HG02840 (cell line): ENCODE data around the gene NR3C2.
A peak's percentile ranks its signal among the peaks of the same experiment; 100 is the strongest.

Experiments
- ATAC-seq: cut with Tn5 transposase; IDR thresholded peaks from one replicate; pipeline ENCODE4 v1.9.1; 2021; ENCODE audit warnings: mild to moderate bottlenecking, moderate library complexity, moderate number of reproducible peaks; ENCODE audit not compliant: unreplicated experiment, low FRiP score

The NR3C2 gene

DNA sequence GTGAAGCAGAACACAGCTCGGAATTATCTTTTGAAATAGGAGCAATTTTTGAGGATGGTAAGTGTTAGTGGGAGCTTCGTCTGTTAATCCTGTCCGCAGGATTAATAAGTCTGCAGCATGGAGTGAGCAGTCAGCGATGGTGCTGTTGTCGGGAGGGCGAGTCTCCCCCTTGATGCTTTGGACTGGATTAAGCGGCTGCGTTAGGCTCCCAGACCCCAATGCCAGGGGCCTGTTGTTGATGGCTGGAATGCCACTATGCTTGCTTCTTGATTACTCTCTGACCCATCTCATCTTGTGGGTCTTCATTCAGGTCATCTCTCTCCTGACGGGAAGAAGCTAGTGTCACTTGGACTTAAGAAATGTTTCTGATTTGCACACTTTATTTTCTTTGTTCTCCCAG is 377.8 kb downstream of the NR3C2 start:
- ATAC-seq: no peak

DNA sequence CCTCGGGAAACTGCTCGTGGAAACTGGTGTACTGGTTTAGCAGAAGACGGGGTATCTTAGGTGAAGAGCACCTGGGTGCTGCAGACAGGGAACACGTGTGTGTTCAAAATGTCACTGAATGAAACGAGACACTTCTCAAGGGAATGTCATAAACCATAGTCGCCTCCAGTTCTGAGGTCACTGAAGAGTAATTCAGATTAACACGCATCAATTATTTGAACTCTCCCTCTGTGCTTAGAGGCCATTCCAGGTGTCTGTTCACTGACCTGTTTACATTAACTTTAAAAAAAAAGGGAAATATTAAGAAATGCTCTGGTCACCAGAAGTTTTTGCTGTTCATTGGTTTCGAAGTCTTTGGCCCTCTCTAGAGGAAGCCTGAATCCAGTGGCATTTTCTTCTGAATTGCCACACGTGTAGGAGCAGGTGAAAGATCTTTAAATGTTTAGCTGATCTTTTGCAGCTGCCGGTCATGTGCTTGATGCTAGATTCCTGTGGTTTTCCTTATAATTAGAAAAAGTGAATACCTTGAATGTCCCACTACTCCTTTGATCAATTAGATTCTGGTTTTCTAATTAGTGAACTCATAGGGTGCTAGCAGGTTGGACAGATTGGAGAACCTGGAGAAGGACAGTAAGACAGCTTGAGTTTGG is 379.8 kb downstream of the NR3C2 start:
- no peak for ATAC-seq

DNA sequence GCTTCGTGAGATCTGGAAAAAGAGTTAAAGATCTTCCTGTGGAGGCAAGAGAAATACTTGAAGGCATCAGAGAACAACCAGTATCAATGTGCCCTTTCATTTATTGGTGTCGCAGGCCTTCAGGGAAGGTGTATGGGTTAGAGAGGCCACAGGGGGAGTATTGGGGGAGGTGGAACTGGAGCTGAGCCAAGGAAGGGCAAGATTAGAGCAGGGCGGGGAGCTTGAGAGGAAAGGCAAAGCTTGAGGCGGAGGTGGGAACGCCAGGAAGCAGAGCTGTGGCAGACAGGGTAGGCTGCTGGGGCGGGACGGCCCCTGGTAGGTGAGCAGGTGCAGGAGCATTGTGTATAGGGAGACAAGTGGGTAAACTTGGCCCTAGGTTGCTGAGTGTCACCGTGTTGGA is 380.4 kb downstream of the NR3C2 start:
- no peak for ATAC-seq

DNA sequence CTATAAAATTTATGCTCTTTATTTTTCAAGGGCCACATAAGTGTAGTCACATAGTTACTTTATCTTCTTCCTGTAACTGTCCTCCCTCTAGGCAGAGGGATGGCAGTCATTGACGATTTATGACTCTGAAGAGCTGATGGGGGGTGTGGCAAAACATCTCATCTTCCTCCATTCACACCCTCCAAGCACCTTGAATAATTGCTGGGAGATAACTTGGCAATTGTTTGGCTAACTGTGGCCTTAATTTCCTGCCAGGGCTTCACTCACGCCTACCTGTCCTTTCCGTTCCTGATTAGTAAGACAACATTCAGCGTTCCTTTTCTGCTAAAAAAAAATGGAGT is 381.1 kb downstream of the NR3C2 start:
- ATAC-seq: no peak

DNA sequence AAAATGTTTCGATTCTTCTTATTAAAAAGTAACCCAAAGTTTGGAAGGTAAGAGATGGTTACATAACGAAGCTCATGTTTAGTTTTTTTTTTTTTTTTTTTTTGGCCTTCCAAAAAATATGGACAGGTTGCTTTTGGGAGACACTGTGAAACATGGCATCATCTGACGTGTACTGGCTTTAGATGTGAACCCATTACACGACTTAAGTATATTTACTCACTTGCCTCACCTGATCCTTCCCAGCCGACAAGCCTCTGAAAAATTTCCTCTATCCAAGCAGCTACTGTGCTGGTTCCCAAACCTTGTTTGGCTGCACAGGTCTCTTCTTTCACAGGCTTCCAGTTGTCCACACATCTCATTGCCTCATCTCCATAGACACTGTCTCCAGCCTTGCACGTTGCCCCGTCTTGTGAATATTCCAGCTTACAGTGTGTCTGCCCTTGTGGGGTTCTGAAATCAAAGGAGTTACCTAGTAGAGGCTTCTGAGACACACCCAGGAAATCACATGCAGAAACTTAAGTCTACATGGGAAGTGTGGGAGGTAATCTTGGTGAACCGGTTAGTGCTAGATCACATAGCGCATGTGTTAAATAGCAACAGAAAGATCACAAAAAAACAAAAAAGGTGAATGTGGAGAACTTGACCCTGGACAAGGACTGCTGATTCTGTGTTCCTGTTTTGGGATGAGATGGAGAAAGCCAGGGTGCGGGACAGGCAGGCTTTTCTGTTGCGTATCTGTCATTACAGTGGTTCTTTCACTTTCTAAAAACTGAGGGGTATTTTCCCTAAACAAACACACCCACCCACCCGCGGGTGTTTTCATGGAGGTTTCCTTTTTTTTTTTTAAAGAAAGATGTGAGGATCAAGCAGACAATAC is 381.7 kb downstream of the NR3C2 start:
- ATAC-seq: no peak

DNA sequence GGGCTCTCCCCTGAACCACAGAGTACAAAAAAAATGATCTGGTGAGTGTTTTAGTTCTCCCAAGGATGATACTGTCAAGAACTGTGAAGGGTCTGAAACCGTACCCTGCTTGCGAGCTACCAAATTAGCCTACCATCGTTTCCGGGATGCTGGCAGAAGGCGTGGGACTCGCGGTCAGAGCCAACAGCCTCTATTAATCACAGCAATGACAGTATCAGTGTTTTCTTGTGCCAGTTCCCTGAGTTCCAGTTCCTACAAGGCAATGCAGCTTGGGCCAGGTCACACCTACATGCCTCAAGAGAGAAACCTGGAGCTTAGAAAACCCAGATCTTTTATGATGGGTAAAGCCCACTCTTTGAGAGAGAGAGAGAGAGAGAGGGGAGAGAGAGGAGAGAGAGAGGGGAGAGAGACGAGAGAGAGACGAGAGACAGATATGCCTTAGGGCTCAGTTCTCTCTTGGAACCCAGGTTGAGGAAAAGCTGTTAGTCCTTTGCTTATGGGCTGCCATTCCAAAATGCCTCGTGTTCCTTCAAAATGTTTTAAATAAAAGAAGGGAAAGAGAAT is 382.5 kb downstream of the NR3C2 start:
- ATAC-seq: no peak

DNA sequence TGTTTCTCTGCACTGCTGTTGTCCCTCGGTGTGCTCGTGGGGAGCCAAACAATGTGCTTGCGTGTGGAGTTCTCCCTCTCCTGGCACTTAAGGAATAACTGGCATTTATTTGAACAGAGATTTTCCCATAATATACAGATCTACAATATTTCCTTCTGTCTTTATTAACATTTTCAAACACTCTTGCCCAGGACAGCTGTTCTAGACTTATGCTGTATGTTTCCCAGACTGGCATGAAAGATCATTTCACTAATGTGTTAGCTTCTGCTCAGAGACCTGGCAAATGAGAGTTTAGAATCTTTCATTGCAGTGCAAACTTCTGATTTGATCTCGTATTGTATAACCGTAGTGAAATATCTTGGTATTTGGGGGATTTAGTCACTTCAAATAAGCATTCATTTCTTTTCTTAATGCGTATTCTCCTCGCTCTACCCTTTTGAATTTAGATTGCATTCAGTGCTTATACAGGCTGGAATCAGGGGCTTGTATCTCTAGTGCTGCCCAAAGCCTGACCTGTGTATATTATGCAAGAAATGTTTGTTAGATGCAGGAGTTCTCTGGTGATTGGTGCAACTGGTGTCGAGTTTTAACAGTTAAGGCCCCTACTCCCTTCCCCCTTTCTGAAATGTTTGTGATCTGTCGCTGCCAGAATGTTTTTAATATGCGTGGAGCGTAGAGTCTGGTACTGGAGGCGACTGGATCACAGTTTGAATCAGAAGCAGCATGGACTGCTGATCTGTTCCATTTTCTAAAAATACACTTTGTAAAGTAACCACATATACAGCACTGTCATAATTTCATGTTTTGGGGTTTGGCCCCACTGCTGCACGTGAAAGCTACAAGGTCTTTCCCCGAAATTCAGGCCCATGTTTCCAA is 384.0 kb downstream of the NR3C2 start:
- ATAC-seq: no peak

DNA sequence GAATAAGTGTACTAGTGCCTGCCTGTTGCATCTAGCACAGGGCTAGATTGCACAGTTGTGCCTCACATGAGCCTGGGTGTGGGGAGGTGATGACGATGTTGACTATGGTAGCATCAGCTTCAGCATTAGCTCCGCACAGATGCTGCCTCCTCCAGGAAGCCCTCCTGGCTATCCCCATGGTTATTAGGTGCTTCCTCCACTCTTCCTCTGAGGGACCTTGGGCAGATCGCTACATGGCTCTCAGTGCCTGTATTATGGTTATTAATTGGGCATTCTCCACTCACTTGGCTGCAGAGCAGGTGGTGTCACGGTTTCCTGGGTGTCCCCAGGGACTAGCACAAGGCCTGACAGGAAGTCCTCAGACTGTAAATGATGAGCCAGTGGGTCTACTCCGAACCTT is 384.7 kb downstream of the NR3C2 start:
- ATAC-seq: peak; percentile 38

DNA sequence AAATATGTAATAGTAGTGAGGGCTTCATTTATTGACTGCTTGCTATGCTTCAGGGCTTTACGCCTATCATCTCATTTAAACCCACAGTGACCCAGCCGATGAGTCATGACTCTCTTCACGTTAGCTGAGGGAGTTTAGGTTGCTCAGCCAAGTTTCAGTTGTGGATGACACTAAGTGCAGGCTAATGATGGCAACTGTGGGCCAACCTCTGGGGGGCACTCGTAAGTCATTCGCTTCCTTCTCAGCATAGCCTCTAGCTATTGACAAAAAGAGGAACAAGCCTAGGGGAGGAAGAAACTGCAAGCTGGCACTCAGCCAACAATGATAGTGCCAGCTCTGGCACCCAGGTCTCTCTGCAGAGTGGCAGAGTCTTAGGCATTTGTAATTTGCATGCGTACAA is 385.3 kb downstream of the NR3C2 start:
- peak; percentile 82 for ATAC-seq

DNA sequence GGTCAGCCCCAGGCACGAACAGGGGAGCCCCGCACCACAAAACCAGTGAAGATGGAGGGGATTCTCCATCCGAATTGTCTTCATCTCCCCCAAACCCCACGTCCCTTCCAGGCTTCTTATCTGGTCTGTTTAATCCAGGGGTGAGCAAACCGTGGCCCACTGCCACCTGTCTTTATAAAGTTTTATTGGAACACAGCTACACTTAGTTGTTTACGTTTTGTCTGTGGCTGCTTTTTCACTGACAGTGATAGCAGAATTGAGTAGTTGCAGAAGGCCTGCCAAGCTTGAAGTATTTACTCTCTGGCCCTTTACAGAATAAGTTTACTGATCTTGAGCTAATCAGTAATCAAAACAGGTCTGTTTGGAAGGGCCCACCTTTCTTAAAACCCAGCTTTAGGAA is 386.4 kb downstream of the NR3C2 start:
- ATAC-seq: no peak

DNA sequence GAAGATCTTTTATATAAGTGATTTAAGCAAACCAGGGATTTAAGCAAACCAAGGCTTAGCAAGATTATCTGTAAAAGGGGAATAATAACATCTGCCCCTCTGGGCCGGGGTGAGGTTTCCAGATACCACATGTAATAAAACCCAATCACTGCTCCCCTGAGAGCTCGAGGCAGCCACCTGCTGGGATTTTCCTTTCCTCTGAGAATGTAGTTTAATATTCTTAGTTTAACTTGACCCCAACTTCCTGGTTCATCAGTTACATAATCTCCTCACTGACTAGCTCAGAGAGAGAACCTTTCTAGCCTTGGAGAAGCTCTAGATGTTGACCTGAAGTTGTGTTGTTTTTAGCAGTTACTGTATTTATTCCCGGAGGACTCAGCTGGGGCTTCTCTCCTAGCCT is 387.9 kb downstream of the NR3C2 start:
- ATAC-seq: no peak

DNA sequence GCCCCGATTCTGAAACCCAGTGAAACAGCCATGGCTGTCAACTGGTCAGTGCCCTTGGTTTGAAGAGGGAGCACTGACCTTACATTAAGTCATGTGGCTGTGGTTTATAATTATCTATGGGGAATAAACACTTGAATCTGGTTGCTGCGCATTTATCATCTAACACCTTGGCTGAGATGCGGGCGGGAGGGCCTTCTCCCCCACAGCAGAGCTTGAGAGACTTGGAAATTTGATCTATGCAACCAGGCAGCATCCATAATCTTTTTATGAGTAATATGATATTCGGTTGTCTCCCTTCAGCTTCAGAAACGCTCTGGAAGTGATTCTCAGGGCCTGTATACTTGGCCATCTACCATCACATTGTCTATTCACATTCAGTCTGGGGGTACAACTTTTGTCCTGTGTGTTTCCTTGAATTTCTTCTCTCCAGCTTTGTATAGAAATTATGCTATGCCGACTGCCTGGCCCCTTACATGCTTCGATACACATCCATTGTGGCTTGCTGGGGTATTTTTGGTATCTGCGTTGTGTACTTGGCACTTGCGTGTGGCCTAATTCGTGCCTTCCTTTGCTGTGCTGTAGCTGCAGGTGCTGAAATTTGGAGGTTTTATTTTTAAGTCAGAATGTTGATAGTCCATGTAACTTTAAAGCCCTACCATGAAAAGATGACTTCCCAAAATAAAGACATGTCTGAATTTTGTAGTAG is 388.8 kb downstream of the NR3C2 start:
- ATAC-seq: no peak

DNA sequence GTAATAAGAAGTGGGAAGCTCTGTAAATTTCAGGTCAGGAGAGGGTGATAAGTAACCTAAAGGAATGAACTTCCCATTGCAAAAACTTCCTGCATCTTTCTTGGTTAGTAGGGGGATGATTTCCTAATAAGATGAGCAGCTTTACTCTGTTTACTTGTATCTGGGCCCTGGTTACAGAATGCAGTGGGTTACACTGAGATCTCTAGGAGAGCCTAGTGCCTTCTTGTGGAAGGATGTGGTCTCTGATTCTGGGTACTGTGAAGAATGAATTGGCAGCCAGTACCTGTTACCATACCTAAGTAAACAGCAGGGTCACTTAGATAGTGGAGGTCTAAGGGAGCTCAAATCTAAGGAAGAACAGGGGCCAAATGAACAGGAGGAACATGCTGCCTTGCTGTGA is 389.8 kb downstream of the NR3C2 start:
- ATAC-seq: no peak

DNA sequence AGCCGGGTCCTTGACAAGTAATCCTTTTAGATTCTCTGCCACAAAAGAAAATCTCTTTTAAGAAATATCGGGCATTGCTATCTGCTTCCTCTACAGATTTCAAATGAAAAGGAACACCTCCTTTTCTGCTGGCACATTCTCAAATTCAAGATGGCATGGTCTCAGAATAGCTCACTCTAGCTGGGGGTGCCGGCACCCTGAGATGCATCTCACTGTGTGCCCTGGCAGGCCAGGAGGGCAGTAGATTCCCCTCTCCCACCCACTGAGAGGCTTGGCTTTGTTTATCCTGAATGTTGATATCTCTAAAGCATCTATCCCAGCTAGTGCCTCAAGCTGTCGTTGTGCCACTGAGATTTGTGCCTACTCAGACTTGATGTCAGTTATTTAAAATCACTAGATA is 390.8 kb downstream of the NR3C2 start:
- no peak for ATAC-seq

DNA sequence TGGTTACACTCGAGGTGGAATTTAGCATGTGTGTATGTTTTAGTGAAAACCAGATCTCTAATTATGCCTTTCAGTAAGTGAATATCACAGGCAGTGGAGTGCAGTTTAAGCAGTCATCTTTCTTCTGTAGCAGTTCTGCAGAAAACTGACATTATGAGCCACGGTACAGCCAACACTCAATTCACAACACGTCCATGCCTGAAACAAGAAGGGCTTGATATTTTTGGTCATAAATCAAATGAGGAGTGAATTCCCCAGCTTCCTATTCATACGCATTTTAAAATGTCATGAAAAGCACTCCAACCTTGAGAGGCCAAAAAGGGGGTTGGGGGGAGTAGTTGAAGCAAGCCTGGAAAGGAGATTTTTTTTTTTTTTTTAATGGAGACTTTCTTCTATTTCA is 393.6 kb downstream of the NR3C2 start:
- no peak for ATAC-seq

DNA sequence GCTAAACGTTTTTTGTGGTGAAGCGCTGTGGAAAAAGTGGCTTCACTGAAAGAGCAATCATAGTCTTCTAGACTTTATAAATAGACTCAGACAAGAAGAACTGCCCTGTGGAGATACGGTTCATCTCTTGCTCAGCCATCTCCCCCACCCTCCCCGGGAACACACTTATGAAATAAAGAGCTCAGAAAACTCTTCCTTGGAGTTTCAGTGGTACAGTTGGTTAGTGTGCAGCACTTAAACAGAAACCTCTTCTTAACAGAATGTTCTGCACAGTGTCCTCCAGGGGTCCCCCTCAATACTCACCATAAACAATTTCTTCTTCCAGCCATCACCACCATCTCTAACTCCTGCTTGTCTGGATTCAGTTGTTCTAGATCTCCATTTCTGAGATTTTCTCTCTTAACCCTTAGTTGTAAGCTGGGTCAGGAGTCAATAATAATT is 397.3 kb downstream of the NR3C2 start:
- ATAC-seq: peak; percentile 93

DNA sequence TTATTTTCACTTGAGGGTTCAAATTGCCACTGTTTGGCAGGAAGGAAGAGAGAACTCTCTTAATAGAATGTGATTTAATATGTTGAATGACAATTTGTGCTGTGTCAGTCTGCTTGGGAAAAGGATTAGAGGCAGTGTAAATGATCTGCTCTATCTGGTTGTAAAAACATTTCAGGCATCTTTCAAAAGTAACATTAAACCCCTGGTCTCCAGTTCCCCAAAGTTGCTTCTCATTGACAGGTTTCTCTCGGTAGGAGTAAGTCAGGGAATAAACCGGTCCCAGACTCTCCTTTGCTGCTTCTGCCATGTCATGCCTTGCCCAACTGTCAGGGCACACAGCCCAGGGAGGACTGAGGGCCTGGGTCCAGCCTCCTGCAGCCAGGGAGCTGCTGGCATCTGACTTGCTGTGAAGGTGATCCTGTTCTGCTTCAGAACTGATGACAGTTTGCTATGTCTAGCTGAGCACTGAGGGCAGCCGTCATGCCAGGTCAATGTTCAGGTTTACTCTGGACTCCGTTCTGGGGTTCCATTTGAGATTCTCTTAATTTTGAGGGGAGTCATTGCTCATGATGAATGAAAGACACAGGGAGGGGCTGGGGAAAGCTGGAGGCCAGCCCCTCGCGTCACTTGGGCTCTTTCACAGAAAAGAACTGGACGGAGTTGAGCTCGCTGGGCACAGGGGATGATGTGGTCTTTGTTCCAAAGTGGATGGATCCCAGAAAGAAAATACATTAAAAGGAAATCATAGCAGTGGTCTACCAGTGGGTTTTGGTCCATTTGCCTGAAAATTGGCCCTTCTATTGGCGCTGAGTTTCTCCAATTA is 397.9 kb downstream of the NR3C2 start:
- ATAC-seq: peak; percentile 29

DNA sequence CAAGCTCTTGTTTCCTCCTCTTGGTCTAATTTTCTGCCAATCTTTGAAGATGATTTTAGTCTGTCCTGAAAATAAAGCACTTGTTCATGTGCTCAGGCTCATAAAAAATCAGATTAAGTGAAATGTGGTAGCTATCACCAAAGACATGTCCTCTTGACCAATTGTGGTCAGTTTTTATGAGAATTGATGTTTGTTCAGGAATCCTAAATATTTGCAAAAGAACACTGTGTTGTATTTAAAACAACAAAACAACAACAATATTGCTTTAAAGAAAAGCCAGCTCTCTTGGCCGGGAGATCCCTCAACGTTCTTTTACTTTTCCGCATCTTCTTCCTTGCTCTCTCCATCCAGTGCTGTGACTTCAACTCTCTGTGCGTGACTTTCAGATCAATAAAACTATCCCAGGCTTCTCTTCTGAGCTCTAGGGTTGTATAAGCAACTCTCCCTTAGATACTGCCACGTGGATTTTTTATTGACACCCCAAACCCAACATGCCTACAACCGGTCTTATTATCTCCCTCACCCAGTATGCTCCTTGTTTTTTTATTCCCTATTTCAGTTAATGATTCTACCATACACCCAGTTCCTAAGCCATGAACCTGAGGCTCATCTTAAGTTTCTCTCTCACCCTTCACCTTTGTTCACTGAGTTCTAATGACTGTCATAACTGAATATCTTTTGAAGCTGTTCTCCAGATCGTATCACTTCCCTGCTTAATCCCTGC is 400.4 kb downstream of the NR3C2 start:
- no peak for ATAC-seq

DNA sequence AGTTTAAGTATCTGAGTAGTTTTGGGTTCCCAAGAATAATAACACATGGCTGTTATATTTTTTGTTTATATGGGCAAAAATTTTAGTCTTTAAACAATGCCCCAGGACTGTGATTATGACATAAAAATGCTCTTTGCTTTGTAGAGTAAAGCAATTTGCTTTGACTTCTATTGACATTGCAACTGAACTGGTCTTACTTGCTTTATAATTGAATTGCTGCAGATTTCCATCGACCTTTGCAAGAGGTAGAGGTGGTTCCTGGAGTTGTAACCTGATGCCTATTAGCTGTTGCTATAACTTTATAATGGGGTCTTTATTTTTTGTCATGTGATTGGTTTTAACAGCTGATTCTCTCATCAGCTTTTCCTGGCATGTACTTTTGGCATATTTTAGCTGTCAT is 407.4 kb downstream of the NR3C2 start:
- ATAC-seq: no peak
